Stimulated activated CD4-positive, alpha-beta T cell treated with anti-CD3 and anti-CD28 coated beads, Interleukin-15, amount 100 ng/mL, for 48 hours (primary cell): Measurements from ENCODE around the gene SSBP2.
"Not testable (repeated sequence)": the region's sequence is repeated elsewhere in the genome, so short reads cannot be mapped to it uniquely, and the experiment has no call there.

Source experiments
- DNase-seq, 2 donors: peaks; one replicate each; pipeline ENCODE4 v3.0.0-alpha.2; 2020; ENCODE audit warnings: low read depth in 2 of 2

SSBP2 gene

GRCh38 chr5:81729276-81729675 is 21.6 kb downstream of the SSBP2 start:
- DNase-seq, result no peak

DNA sequence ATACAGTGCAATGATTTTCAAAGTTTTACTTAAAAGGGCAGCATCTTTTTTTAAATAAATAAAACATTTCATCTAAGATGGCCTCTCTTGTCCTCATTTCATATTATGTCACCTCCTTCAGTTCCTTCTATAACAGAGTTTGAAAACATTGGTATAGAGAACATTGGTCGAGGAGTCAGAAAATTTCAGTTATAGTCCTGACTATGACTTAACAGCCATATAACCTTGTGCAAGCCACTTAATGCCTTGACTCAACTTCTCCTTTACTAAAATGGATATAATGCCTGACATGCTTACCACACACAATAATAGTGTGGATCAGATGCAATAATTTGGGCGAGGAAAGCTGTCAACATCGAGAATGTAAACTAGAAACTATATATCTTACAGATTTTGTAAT is 22.6 kb downstream of the SSBP2 start:
- DNase-seq, result no peak

DNA sequence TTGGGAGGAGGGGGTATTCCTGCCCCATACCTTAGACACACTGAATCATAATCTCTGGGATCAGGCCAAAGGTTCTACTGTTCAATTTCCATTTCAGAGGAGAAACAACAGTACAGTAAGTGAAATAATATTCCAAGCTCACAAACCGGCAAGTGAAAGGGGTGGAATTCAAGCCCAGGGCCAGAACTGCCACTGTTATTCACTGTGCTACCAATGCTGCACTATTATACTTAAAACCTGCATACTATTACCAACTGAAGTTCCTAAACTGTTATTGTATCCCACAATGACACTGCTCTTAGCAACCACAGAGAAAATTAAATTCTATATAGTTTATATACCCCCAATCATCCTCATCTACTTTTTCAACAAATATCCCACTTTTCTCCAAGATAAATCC is 24.6 kb downstream of the SSBP2 start:
- DNase-seq, result no peak

DNA sequence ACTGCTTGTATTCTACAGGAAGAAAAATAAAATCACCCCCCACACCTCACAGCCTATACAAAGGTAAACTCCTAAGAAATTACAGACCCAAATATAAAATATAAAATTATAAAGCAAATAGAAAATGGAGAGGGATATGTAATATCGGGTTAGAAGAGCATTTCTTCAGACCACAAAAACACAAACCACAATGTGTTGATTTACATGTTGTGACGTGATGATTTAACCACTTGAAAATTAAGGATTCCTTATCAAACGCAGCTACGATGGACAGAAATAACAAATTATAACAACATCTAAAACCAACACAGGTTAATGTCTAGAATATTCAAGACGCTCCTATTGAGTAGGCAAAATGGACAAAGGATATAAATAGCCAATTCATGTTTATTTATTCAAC is 26.3 kb downstream of the SSBP2 start:
- DNase-seq, result no peak

GRCh38 chr5:81724108-81724507 is 26.8 kb downstream of the SSBP2 start:
- no peak for DNase-seq

- DNase-seq, result no peak
Observed at GRCh38 chr5:81721049-81721448, 29.8 kb downstream of the SSBP2 start.

DNA sequence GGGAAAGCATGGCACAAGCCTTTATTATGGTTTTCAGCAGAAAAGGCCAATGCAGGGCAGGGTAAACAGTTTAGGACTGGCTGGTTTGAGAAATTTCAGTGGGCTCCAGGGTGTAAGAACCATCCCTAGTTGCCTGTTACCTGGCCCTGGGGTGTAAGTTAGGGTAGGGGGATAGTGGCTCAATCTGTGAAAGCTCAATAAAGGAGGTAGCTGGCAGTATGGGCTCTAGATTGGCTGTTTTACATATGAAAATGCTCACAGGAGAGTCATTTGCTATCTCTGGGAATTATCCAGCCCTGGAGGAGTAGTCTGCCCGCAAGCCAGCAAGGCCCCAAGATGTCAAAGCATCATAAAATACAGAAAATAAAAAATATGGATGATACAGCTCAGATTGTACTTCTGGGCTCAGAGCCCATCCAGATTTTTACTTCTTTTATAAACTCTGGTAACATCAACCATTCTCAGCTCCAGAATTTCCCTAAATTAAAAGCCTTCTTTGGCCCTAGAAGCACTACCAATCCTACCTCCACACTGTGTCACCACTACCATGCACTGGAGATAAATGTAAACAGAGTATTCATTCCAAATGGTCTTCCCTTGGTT is 31.1 kb downstream of the SSBP2 start:
- DNase-seq, result no peak

DNA sequence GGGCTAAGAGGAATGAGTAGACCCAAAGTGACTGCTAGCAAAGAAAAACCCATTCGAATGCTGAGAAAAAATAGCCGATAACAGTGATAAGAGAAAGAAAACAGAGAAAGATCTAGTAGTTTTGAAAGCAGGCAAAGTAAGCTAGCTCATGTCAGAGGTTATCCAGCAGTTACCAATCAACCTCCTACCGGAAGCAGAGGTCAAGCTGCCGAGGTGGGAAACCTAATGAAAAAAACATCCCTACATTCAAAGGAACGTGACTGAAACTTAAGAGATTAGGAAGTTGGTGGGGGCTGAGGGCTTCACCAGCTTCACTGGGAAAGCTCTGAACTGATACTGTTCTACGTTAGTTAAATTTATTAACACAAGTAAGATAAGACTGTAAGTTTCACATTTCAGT is 32.6 kb downstream of the SSBP2 start:
- no peak for DNase-seq

DNA sequence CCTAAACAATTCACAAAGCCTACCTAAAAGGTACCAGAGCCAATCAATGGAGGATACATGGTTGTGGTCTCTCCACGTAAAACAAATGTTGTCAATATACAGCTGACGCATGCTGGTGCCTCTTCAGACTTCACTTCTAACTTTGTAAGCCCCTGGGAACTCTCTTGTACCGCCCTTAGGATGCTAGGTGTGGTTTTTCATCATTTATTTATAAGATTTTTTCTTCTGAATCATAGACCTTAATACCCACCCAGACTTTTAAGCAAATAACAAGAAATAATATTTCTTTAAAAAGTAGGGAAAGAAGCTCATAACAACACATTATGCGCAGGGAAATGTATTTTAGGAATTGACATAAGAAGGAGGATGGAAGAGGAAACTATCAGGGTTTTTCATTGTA is 33.0 kb downstream of the SSBP2 start:
- DNase-seq, result no peak

- no peak for DNase-seq
Observed at GRCh38 chr5:81717226-81717625, 33.7 kb downstream of the SSBP2 start.

DNA sequence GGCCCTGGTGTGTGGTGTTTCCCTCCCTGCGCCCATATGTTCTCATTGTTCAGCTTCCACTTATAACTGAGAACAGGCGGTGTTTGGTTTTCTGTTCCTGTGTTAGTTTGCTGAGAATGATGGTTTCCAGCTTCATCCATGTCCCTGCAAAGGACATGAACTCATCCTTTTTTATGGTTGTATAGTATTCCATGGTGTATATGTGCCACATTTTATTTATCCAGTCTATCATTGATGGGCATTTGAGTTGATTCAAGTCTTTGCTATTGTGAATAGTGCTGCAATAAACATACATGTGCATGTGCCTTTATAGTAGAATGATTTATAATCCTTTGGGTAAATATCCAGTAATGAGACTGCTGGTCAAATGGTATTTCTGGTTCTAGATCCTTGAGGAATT is 36.8 kb downstream of the SSBP2 start:
- DNase-seq, result not testable (repeated sequence)

DNA sequence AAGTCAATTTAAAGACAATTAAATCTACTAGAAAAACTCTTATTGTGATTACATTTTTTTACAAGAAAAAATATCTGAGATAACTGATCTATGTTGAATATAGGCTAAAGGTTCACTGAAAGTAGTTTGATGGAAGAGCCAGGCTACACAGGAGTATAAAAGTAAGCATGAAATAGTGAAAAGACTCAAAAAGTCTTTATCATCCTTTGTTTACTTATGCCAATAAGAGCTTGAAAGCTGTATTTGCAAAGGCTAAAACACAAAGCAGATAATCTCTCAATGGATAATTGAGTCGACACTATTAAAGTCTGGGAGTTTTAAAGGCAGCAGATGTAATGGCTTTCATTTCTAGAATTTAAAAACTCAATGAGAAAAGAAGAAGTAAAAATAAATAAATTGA is 42.0 kb downstream of the SSBP2 start:
- DNase-seq, result no peak

DNA sequence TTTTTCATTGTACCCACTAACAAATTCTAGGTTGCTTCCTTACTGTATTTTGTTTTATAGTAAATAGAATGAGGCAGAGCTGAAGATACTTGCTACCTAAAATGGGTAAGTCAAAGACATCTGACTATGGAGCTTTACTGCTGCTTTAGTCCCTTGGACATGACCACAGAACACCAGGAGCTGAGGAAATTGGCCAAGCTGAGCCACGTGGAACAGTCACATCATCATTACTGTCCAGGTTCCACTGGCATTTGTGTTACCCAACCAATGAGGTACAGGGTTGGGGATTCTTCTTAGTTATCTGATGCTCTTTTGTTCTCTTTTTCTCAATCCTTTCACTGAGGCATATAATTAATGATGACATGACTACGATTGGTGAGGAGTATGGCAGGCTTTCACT is 47.1 kb downstream of the SSBP2 start:
- DNase-seq, result no peak

DNA sequence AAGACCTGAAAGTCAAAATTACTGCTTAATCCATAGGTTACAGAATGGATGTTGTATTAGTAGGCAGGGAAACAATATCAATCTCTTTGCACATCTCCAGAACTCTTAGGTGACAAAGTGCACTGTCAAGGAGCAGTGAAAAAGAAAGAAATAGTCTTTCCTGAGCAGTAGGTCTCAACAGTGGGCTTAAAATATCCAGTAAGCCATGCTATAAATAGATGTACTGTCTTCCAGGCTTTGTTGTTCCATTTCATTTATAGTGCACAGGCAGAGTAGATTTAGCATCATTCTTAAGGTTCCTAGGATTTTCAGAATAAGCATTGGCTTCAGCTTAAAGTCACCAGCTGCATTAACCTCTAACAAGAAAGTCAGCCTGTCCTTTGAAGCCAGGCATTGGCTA is 50.7 kb downstream of the SSBP2 start:
- no peak for DNase-seq

DNA sequence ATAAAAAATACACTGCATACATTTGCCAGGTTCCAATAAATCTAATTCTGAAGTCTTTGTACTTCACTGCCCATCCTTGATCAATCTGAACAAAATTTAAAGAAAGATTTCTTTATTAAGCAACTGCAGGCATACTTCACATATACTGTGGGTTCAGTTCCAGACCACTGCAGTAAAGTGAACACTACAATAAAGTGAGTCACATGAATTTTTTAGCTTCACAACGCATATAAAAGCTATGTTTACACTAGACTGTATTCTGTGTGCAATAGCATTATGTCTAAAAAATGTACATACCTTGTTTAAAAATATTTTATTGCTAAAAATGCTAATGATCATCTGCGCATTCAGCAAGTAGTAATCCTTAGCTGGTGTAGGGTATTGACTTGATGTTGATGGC is 52.1 kb downstream of the SSBP2 start:
- no peak for DNase-seq

- DNase-seq, result no peak
Observed at GRCh38 chr5:81696418-81697397, 54.2 kb downstream of the SSBP2 start.

GRCh38 chr5:81694726-81695125 is 56.2 kb downstream of the SSBP2 start:
- DNase-seq, result no peak

GRCh38 chr5:81688215-81688614 is 62.7 kb downstream of the SSBP2 start:
- DNase-seq, result no peak

- no peak for DNase-seq
Observed at GRCh38 chr5:81687292-81687691, 63.6 kb downstream of the SSBP2 start.

DNA sequence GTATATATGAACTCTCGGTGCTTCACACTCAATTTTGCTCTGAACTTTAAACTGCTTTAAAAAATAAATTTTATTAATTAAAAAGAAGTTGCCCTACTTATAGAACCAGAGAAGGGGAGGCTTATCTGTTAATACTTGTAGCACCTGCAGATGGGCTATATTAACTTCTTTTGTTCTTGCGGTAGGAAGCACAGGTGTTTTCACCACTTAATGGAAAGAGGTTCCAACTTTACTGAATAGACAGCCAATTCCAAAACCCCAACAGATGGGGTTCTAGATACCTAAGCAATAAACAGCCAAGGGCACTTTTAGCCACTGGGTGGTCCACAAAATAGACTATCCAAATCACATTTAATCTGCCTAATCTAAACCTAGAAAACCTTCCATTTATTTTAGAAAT is 65.4 kb downstream of the SSBP2 start:
- no peak for DNase-seq

GRCh38 chr5:81679885-81680284 is 71.0 kb downstream of the SSBP2 start:
- DNase-seq, result no peak

GRCh38 chr5:81675420-81675819 is 75.5 kb downstream of the SSBP2 start:
- DNase-seq, result no peak

- DNase-seq, result no peak
Observed at GRCh38 chr5:81665795-81666194, 85.1 kb downstream of the SSBP2 start.
